Measurements from ENCODE around the gene AIRE. TPM values are rescaled to one million over a fixed set of nuclear protein-coding genes. Genes with fewer than 3 reads are reported as not detected.

AIRE gene
- total and polyA plus RNA-seq, 4 donors = 0.05 TPM; not detected in 3

- no peaks in the 10 kb centered on the region for H3K4me1 ChIP-seq (ENCODE audit: control insufficient read depth in 4 of 4, insufficient read depth in 4 of 4, low read length in 3 of 4)
- TF ChIP-seq EGR1 (IDR thresholded peaks at IDR 0.05; ENCODE audit: low read depth in 2 of 2) (no peak), ZBTB33 (IDR thresholded peaks at IDR 0.05) (no peak), FOXA2 (IDR thresholded peaks at IDR 0.05) (no peak), RXRA (IDR thresholded peaks at IDR 0.05) (no peak), TAF1 (conservative IDR thresholded peaks at IDR 0.05) (no peak), NR2F2 (IDR thresholded peaks at IDR 0.05) (no peak), REST (IDR thresholded peaks at IDR 0.05) (no peak), ATF3 (IDR thresholded peaks at IDR 0.05) (no peak), GABPA (IDR thresholded peaks at IDR 0.05 in 1 of 2, conservative IDR thresholded peaks at IDR 0.05 in 1 of 2) (no peak), MAX (IDR thresholded peaks at IDR 0.05) (no peak), HNF4A (conservative IDR thresholded peaks at IDR 0.05) (no peak), RAD21 (IDR thresholded peaks at IDR 0.05) (no peak)
Observed at GRCh38 chr21:44283948-44284347, 1.7 kb upstream of the AIRE start.

GRCh38 chr21:44286086-44286715 is 525 bp downstream of the AIRE start:
- Histone ChIP-seq H3K36me3 (ENCODE audit: control insufficient read depth in 4 of 4, insufficient read depth in 3 of 4, low read depth in 1 of 4, low read length in 3 of 4) (no peaks in the 10 kb centered on the region), H3K4me3 (ENCODE audit: low read depth in 1 of 3, low read length in 3 of 3) (no peak overlapping the region), H3K9ac (ENCODE audit: low read depth in 1 of 2, low read length in 2 of 2) (no peak overlapping the region), H3K27ac (ENCODE audit: low read depth in 1 of 2, low read length in 2 of 2) (no peak overlapping the region), H3K9me3 (ENCODE audit: control insufficient read depth in 4 of 4, low read length in 3 of 4) (no peaks in the 10 kb centered on the region), H3K4me1 (ENCODE audit: control insufficient read depth in 4 of 4, insufficient read depth in 4 of 4, low read length in 3 of 4) (no peaks in the 10 kb centered on the region), H3K27me3 (ENCODE audit: control insufficient read depth in 4 of 4, insufficient read depth in 4 of 4, low read length in 3 of 4) (no peaks in the 10 kb centered on the region)
- no peak for DNase-seq (ENCODE audit: low spot score)
- TF ChIP-seq SP1 (IDR thresholded peaks at IDR 0.05) = no peak
- no peak for TF ChIP-seq HNF4A (conservative IDR thresholded peaks at IDR 0.05)
- 67% methylated on average over 21 of the region's 21 CpGs for WGBS

More at GRCh38 chr21:44283948-44284347, 1.7 kb upstream of the AIRE start:
- Histone ChIP-seq H3K4me3 (ENCODE audit: low read depth in 1 of 3, low read length in 3 of 3) (no peak overlapping the region), H3K27ac (ENCODE audit: low read depth in 1 of 2, low read length in 2 of 2) (no peak overlapping the region), H3K9me3 (ENCODE audit: control insufficient read depth in 4 of 4, low read length in 3 of 4) (no peaks in the 10 kb centered on the region), H3K9ac (ENCODE audit: low read depth in 1 of 2, low read length in 2 of 2) (no peak overlapping the region), H3K27me3 (ENCODE audit: control insufficient read depth in 4 of 4, insufficient read depth in 4 of 4, low read length in 3 of 4) (no peaks in the 10 kb centered on the region), H3K36me3 (ENCODE audit: control insufficient read depth in 4 of 4, insufficient read depth in 3 of 4, low read depth in 1 of 4, low read length in 3 of 4) (no peaks in the 10 kb centered on the region)
- 78% methylated on average over 11 of the region's 11 CpGs for WGBS
- DNase-seq (ENCODE audit: low spot score) = no peak
